ENCODE measurements around the gene RPS14. TPM values are rescaled to one million over a fixed set of nuclear protein-coding genes. Genes with fewer than 3 reads are reported as not detected.

The RPS14 gene
- total and polyA plus RNA-seq, 10 of the 15 experiments (the other 5 are each of a cell fraction or from before 2014, with no cell fraction given): 2,295 to 4,047 (median 2,787) TPM

- TF ChIP-seq CUX1 (IDR thresholded peaks at IDR 0.05; ENCODE audit: insufficient replicate concordance, low read depth, low read length) (no peak), RBBP5 (conservative IDR thresholded peaks at IDR 0.05) (no peak), SIN3A (IDR thresholded peaks at IDR 0.05; ENCODE audit: low read depth, low read length) (no peak; the same call in 1 of the 2 replicates), CREB1 (IDR thresholded peaks at IDR 0.05; ENCODE audit: low read depth) (no peak), IKZF1 (conservative IDR thresholded peaks at IDR 0.05) (peak; percentile 92), ZNF687 (IDR thresholded peaks at IDR 0.05) (peak; percentile 22; the same call in 1 of the 2 replicates), ZZZ3 (IDR thresholded peaks at IDR 0.05; ENCODE audit: control insufficient read depth, insufficient read length, low read depth) (no peak), KAT2A (conservative IDR thresholded peaks at IDR 0.05; ENCODE audit: control insufficient read depth, low read depth, low read length) (no peak), MLLT1 (IDR thresholded peaks at IDR 0.05) (0 out of 2 replicates have a peak, but pooled peaks have one; percentile 19), IKZF2 (IDR thresholded peaks at IDR 0.05) (peak; percentile 85 to 89), BCL11A (IDR thresholded peaks at IDR 0.05; ENCODE audit: low read depth, low read length) (0 out of 2 replicates have a peak, but pooled peaks have one; percentile 16), RB1 (IDR thresholded peaks at IDR 0.05; ENCODE audit: borderline replicate concordance) (peak; percentile 68; the same call in 1 of the 2 replicates), BMI1 (IDR thresholded peaks at IDR 0.05; ENCODE audit: borderline replicate concordance) (no peak), USF2 (IDR thresholded peaks at IDR 0.05; ENCODE audit: borderline replicate concordance, low read depth, low read length) (no peak)
These were observed 40.1 kb upstream of the RPS14 start (continued) for GRCh38 chr5:150489360-150490295.

Measured in GM12878 (cell line).